HEK293 (cell line): Measurements from ENCODE around the gene EML3.
A peak's percentile ranks its signal among the peaks of the same experiment; 100 is the strongest.

ENCODE experiments used
- BCL11B ChIP-seq: fragments of 450-650 bp; formaldehyde crosslinking; IDR thresholded peaks from 2 replicates; pipeline ENCODE4 v1.5.1; 2016; ENCODE audit warnings: low read depth, missing biosample characterization, missing genetic modification characterization
- GLIS1 ChIP-seq: fragments of 450-650 bp; formaldehyde crosslinking; IDR thresholded peaks from 2 replicates; pipeline ENCODE4 v1.5.1; 2016; ENCODE audit warnings: missing biosample characterization, missing genetic modification characterization
- GLIS2 ChIP-seq: fragments of 450-650 bp; formaldehyde crosslinking; IDR thresholded peaks from 2 replicates; pipeline ENCODE4 v1.5.1; 2016; ENCODE audit warnings: missing biosample characterization, missing genetic modification characterization
- KLF1 ChIP-seq: fragments of 450-650 bp; formaldehyde crosslinking; IDR thresholded peaks from 2 replicates; pipeline ENCODE4 v1.5.1; 2016; ENCODE audit warnings: missing biosample characterization, missing genetic modification characterization
- KLF9 ChIP-seq: fragments of 450-650 bp; formaldehyde crosslinking; IDR thresholded peaks from 2 replicates; pipeline ENCODE4 v1.5.1; 2016; ENCODE audit warnings: missing biosample characterization, missing genetic modification characterization, low read depth
- PRDM4 ChIP-seq: fragments of 450-650 bp; formaldehyde crosslinking; IDR thresholded peaks from 2 replicates; pipeline ENCODE4 v1.5.1; 2017; ENCODE audit warnings: missing biosample characterization, missing genetic modification characterization
- SP2 ChIP-seq: fragments of 450-650 bp; formaldehyde crosslinking; IDR thresholded peaks from 2 replicates; pipeline ENCODE4 v1.5.1; 2016; ENCODE audit warnings: missing biosample characterization, missing genetic modification characterization
- ZBTB17 ChIP-seq: fragments of 450-650 bp; formaldehyde crosslinking; IDR thresholded peaks from 2 replicates; pipeline ENCODE4 v1.5.1; 2016; ENCODE audit warnings: missing biosample characterization, missing genetic modification characterization
- ZBTB21 ChIP-seq: fragments of 450-650 bp; formaldehyde crosslinking; IDR thresholded peaks from 2 replicates; pipeline ENCODE4 v1.5.1; 2017; ENCODE audit warnings: missing biosample characterization, missing genetic modification characterization
- ZBTB7A ChIP-seq: fragments of 450-650 bp; formaldehyde crosslinking; IDR thresholded peaks from 2 replicates; pipeline ENCODE4 v1.5.1; 2016; ENCODE audit warnings: low read depth, missing biosample characterization, missing genetic modification characterization
- ZFP41 ChIP-seq: fragments of 450-650 bp; formaldehyde crosslinking; IDR thresholded peaks from 2 replicates; pipeline ENCODE4 v1.5.1; 2016; ENCODE audit warnings: missing biosample characterization, missing genetic modification characterization, borderline replicate concordance
- ZNF10 ChIP-seq: fragments of 450-650 bp; formaldehyde crosslinking; IDR thresholded peaks from 2 replicates; pipeline ENCODE4 v1.5.1; 2017; ENCODE audit warnings: missing biosample characterization, missing genetic modification characterization
- ZNF138 ChIP-seq: fragments of 450-650 bp; formaldehyde crosslinking; IDR thresholded peaks from 2 replicates; pipeline ENCODE4 v1.5.1; 2016; ENCODE audit warnings: missing biosample characterization, missing genetic modification characterization, borderline replicate concordance
- ZNF2 ChIP-seq: fragments of 450-650 bp; formaldehyde crosslinking; IDR thresholded peaks from 2 replicates; pipeline ENCODE4 v1.5.1; 2016; ENCODE audit warnings: missing biosample characterization, missing genetic modification characterization
- ZNF211 ChIP-seq: fragments of 450-650 bp; formaldehyde crosslinking; IDR thresholded peaks from 2 replicates; pipeline ENCODE4 v1.5.1; 2016; ENCODE audit warnings: low read depth, missing biosample characterization, missing genetic modification characterization
- ZNF302 ChIP-seq: fragments of 450-650 bp; formaldehyde crosslinking; IDR thresholded peaks from 2 replicates; pipeline ENCODE4 v1.5.1; 2016; ENCODE audit warnings: missing biosample characterization, missing genetic modification characterization, low read depth
- ZNF324 ChIP-seq: fragments of 450-650 bp; formaldehyde crosslinking; IDR thresholded peaks from 2 replicates; pipeline ENCODE4 v1.5.1; 2016; ENCODE audit warnings: missing biosample characterization, missing genetic modification characterization
- ZNF335 ChIP-seq: fragments of 450-650 bp; formaldehyde crosslinking; conservative IDR thresholded peaks from 2 replicates; pipeline ENCODE4 v1.5.1; 2016; ENCODE audit warnings: missing biosample characterization, missing genetic modification characterization
- ZNF501 ChIP-seq: fragments of 450-650 bp; formaldehyde crosslinking; IDR thresholded peaks from 2 replicates; pipeline ENCODE4 v1.5.1; 2016; ENCODE audit warnings: missing biosample characterization, missing genetic modification characterization
- ZNF585B ChIP-seq: fragments of 450-650 bp; formaldehyde crosslinking; IDR thresholded peaks from 2 replicates; pipeline ENCODE4 v1.5.1; 2016; ENCODE audit warnings: missing biosample characterization, missing genetic modification characterization
- ZNF610 ChIP-seq: fragments of 450-650 bp; formaldehyde crosslinking; IDR thresholded peaks from 2 replicates; pipeline ENCODE4 v1.5.1; 2016; ENCODE audit warnings: missing biosample characterization, missing genetic modification characterization, borderline replicate concordance
- ZNF629 ChIP-seq: fragments of 450-650 bp; formaldehyde crosslinking; IDR thresholded peaks from 2 replicates; pipeline ENCODE4 v1.5.1; 2017; ENCODE audit warnings: missing biosample characterization, missing genetic modification characterization
- ZNF660 ChIP-seq: fragments of 450-650 bp; IDR thresholded peaks from 2 replicates; pipeline ENCODE4 v1.5.1; 2018; ENCODE audit warnings: missing biosample characterization, mild to moderate bottlenecking, missing genetic modification characterization
- ZNF792 ChIP-seq: fragments of 450-650 bp; formaldehyde crosslinking; IDR thresholded peaks from 2 replicates; pipeline ENCODE4 v1.5.1; 2016; ENCODE audit warnings: missing biosample characterization, missing genetic modification characterization
- TF ChIP-seq, protein P1 (sequence below): fragments of 450-650 bp; formaldehyde crosslinking; IDR thresholded peaks from 2 replicates; pipeline ENCODE4 v1.5.1; 2016; ENCODE audit warnings: missing biosample characterization, missing genetic modification characterization
- TF ChIP-seq, protein P2 (sequence below): fragments of 450-650 bp; formaldehyde crosslinking; optimal IDR thresholded peaks from 2 replicates; pipeline ENCODE3; 2016; ENCODE audit warnings: missing biosample characterization, mild to moderate bottlenecking, missing genetic modification characterization
- TF ChIP-seq, protein P3 (sequence below): fragments of 450-650 bp; formaldehyde crosslinking; IDR thresholded peaks from 2 replicates; pipeline ENCODE4 v1.5.1; 2016; ENCODE audit warnings: missing biosample characterization, missing genetic modification characterization, low read depth
- TF ChIP-seq, protein P4 (sequence below): IDR thresholded peaks from 2 replicates; pipeline ENCODE4 v1.6.1; 2011; ENCODE audit warnings: mild to moderate bottlenecking, low read depth, low read length, borderline replicate concordance
- TF ChIP-seq, protein P5 (sequence below): fragments of 450-650 bp; formaldehyde crosslinking; IDR thresholded peaks from 2 replicates; pipeline ENCODE4 v1.5.1; 2016; ENCODE audit warnings: missing biosample characterization, missing genetic modification characterization

Gene EML3

GRCh38 chr11:62621567-62622470, 9.2 kb upstream of the EML3 start, which contains the start of gene B3GAT3 (continued):
- TF ChIP-seq, protein P1, sequence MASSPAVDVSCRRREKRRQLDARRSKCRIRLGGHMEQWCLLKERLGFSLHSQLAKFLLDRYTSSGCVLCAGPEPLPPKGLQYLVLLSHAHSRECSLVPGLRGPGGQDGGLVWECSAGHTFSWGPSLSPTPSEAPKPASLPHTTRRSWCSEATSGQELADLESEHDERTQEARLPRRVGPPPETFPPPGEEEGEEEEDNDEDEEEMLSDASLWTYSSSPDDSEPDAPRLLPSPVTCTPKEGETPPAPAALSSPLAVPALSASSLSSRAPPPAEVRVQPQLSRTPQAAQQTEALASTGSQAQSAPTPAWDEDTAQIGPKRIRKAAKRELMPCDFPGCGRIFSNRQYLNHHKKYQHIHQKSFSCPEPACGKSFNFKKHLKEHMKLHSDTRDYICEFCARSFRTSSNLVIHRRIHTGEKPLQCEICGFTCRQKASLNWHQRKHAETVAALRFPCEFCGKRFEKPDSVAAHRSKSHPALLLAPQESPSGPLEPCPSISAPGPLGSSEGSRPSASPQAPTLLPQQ (tag by site-specific recombination) = peak; percentile 21; the same call in 1 of the 2 replicates
- no peak for TF ChIP-seq ZNF302
- TF ChIP-seq ZNF660 (tag by site-specific recombination) = peak; percentile 34; the same call in 1 of the 2 replicates
- peak; percentile 91 for TF ChIP-seq BCL11B (tag by site-specific recombination)
- no peak for TF ChIP-seq ZNF585B (tag by site-specific recombination)
- no peak for TF ChIP-seq ZNF138 (tag by site-specific recombination)
- no peak for TF ChIP-seq ZNF610 (tag by site-specific recombination)
- TF ChIP-seq, protein P2, sequence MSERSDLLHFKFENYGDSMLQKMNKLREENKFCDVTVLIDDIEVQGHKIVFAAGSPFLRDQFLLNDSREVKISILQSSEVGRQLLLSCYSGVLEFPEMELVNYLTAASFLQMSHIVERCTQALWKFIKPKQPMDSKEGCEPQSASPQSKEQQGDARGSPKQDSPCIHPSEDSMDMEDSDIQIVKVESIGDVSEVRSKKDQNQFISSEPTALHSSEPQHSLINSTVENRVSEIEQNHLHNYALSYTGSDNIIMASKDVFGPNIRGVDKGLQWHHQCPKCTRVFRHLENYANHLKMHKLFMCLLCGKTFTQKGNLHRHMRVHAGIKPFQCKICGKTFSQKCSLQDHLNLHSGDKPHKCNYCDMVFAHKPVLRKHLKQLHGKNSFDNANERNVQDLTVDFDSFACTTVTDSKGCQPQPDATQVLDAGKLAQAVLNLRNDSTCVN = peak; percentile 87
- TF ChIP-seq PRDM4 = no peak; the same call in none of the 2 replicates
- TF ChIP-seq KLF1 (tag by site-specific recombination) = peak; percentile 76
- 0 out of 2 replicates have a peak, but pooled peaks have one; percentile 47 for TF ChIP-seq ZNF324 (tag by site-specific recombination)
- TF ChIP-seq ZBTB21 = peak; percentile 93
- TF ChIP-seq ZBTB7A (tag by site-specific recombination) = peak; percentile 39; the same call in 1 of the 2 replicates
- TF ChIP-seq, protein P3, sequence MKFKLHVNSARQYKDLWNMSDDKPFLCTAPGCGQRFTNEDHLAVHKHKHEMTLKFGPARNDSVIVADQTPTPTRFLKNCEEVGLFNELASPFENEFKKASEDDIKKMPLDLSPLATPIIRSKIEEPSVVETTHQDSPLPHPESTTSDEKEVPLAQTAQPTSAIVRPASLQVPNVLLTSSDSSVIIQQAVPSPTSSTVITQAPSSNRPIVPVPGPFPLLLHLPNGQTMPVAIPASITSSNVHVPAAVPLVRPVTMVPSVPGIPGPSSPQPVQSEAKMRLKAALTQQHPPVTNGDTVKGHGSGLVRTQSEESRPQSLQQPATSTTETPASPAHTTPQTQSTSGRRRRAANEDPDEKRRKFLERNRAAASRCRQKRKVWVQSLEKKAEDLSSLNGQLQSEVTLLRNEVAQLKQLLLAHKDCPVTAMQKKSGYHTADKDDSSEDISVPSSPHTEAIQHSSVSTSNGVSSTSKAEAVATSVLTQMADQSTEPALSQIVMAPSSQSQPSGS (tag by site-specific recombination) = peak; percentile 99
- 0 out of 2 replicates have a peak, but pooled peaks have one; percentile 16 for TF ChIP-seq ZNF501 (tag by site-specific recombination)
- TF ChIP-seq SP2 = peak; percentile 96
- peak; percentile 87 for TF ChIP-seq KLF9 (tag by site-specific recombination)
- TF ChIP-seq ZFP41 = no peak
- TF ChIP-seq, protein P4, sequence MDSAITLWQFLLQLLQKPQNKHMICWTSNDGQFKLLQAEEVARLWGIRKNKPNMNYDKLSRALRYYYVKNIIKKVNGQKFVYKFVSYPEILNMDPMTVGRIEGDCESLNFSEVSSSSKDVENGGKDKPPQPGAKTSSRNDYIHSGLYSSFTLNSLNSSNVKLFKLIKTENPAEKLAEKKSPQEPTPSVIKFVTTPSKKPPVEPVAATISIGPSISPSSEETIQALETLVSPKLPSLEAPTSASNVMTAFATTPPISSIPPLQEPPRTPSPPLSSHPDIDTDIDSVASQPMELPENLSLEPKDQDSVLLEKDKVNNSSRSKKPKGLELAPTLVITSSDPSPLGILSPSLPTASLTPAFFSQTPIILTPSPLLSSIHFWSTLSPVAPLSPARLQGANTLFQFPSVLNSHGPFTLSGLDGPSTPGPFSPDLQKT = peak; percentile 53; the same call in 1 of the 2 replicates
- TF ChIP-seq ZNF335 = peak; percentile 49
- TF ChIP-seq, protein P5, sequence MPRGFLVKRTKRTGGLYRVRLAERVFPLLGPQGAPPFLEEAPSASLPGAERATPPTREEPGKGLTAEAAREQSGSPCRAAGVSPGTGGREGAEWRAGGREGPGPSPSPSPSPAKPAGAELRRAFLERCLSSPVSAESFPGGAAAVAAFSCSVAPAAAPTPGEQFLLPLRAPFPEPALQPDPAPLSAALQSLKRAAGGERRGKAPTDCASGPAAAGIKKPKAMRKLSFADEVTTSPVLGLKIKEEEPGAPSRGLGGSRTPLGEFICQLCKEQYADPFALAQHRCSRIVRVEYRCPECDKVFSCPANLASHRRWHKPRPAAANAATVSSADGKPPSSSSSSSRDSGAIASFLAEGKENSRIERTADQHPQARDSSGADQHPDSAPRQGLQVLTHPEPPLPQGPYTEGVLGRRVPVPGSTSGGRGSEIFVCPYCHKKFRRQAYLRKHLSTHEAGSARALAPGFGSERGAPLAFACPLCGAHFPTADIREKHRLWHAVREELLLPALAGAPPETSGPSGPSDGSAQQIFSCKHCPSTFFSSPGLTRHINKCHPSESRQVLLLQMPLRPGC (tag by site-specific recombination) = 0 out of 2 replicates have a peak, but pooled peaks have one; percentile 37
- peak; percentile 51; the same call in 1 of the 2 replicates for TF ChIP-seq GLIS2 (tag by site-specific recombination)
- no peak for TF ChIP-seq ZNF211 (tag by site-specific recombination)
- peak; percentile 95 for TF ChIP-seq ZNF629 (tag by site-specific recombination)
- TF ChIP-seq GLIS1 (tag by site-specific recombination) = peak; percentile 49
- TF ChIP-seq ZBTB17 = peak; percentile 67
- TF ChIP-seq ZNF792 (tag by site-specific recombination) = no peak
- peak; percentile 74 for TF ChIP-seq ZNF10 (tag by site-specific recombination)
- TF ChIP-seq ZNF2 (tag by site-specific recombination) = 0 out of 2 replicates have a peak, but pooled peaks have one; percentile 41
